Measurements from ENCODE around the gene LRRC8A.

Gene LRRC8A

GRCh38 chr9:128933731-128934130, 51.8 kb downstream of the LRRC8A start:
- Histone ChIP-seq H3K4me1 (no peaks in the 10 kb centered on the region), H3K27ac (no peak overlapping the region), H3K36me3 (peaks cover 0 to 44% (median 7%) of the 10 kb centered on the region in 3 donors), H3K27me3 (no peaks in the 10 kb centered on the region), H3K9me3 (no peaks in the 10 kb centered on the region), H3K4me3 (no peak overlapping the region)
- TF ChIP-seq CTCF (IDR thresholded peaks at IDR 0.05) = no peak
- intact Hi-C loops (cut with DNase I; ENCODE audit: low total_unique reads) = loop anchor here (5.0 kb wide), 1 partner anchor 86 kb away; no protein-coding TSS in a partner anchor
- peak in 1 of 2 donors; percentile 31 for DNase-seq

DNA sequence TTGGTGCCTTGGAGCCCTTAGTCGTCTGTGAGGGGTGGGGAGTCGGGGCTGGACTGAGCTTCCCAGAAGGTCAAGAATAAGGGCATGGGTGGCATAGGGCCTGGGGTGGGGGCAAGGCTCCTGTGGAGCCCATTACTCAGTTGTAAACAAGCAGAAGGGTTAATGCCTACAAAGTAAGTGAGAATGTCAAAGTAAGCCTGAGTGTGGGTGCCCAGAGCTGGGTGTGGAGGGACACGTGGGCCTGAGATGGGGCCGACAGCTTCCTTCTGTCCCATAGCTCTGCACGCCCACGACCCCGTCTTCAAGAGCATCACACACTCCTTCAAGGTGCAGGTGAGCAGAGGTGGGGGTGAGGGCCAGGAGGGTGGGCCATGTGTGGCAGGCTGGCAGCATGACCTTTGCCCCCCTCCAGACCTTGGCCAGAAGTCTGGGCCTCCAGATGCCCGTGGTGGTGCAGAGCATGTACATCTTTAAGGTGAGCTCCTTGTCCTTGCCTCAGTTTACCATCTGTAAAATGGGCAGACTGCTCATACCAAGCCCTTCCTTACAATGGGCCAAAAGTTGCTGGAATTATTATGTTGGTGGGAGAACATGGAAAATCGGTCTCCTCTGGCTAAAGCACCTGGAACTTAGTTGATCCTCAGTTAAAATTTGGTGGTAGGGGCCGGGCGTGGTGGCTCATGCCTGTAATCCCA, 54.4 kb downstream of the LRRC8A start:
- no peak overlapping the region for H3K27ac ChIP-seq
- no peaks in the 10 kb centered on the region for H3K27me3 ChIP-seq
- no peak for TF ChIP-seq CTCF (IDR thresholded peaks at IDR 0.05)
- intact Hi-C loops (cut with DNase I; ENCODE audit: low total_unique reads) = no loop called here
- no peaks in the 10 kb centered on the region for H3K9me3 ChIP-seq
- peaks cover 0 to 58% (median 7%) of the 10 kb centered on the region in 3 donors for H3K36me3 ChIP-seq
- no peak overlapping the region for H3K4me3 ChIP-seq
- no peaks in the 10 kb centered on the region for H3K4me1 ChIP-seq
- peak in 1 of 2 donors; percentile 59 for DNase-seq

DNA sequence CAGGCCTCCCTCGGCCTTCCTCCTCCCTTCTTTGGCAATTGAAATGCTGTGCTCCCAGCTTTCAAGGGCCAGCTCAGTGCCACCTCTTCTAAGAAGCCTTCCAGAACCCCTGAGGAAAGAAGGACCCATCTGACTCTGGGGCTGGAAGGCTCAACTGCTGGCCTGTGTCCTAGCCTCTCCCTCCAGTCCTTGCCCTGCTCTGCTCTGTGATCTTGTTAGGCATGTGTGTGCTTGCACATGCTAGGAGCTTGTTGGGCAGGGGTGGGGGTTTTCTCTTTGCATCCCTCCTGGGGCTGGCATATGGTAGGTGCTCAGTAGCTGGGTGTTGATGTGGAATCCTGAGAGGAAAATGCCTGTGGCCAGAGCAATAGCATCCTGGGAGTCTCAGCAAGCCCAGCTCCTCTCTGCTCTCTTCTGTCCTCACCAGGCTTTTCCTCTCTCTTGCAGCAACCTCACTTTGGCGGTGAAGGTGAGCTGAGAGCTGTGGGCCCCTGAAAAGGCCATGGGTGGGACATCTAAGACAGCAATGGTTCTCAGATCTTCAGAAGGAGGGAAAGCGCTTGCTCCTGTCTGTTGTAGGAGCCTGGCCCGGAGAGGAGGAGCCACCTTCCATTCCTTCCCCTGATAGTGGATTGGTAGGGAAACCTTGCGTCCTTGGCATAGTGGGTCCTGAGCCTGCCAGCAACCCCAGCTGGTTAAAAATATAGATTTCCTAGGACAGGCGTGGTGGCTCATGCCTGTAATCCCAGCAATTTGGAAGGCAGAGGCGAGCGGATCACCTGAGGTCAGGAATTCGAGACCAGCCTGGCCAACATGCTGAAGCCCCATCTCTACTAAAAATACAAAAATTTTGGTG, 55.6 kb downstream of the LRRC8A start:
- H3K27me3 ChIP-seq = no peaks in the 10 kb centered on the region
- H3K4me1 ChIP-seq = no peaks in the 10 kb centered on the region
- no peaks in the 10 kb centered on the region for H3K9me3 ChIP-seq
- H3K27ac ChIP-seq = no peak overlapping the region
- TF ChIP-seq CTCF (IDR thresholded peaks at IDR 0.05) = no peak
- DNase-seq = peak in 1 of 2 donors; percentile 42
- intact Hi-C loops (cut with DNase I; ENCODE audit: low total_unique reads) = no loop called here
- peaks cover 0 to 70% (median 11%) of the 10 kb centered on the region in 3 donors for H3K36me3 ChIP-seq
- H3K4me3 ChIP-seq = no peak overlapping the region

GRCh38 chr9:128940271-128940921, 58.5 kb downstream of the LRRC8A start:
- Histone ChIP-seq H3K4me1 (peaks cover 0 to 5% (median 0%) of the 10 kb centered on the region in 4 donors), H3K36me3 (peaks cover 0 to 76% (median 5%) of the 10 kb centered on the region in 3 donors), H3K9me3 (no peaks in the 10 kb centered on the region), H3K27ac (no peak overlapping the region), H3K27me3 (no peaks in the 10 kb centered on the region), H3K4me3 (no peak overlapping the region)
- TF ChIP-seq CTCF (IDR thresholded peaks at IDR 0.05) = no peak
- intact Hi-C loops (cut with DNase I; ENCODE audit: low total_unique reads) = no loop called here
- DNase-seq = peak in 1 of 2 donors; percentile 54

DNA sequence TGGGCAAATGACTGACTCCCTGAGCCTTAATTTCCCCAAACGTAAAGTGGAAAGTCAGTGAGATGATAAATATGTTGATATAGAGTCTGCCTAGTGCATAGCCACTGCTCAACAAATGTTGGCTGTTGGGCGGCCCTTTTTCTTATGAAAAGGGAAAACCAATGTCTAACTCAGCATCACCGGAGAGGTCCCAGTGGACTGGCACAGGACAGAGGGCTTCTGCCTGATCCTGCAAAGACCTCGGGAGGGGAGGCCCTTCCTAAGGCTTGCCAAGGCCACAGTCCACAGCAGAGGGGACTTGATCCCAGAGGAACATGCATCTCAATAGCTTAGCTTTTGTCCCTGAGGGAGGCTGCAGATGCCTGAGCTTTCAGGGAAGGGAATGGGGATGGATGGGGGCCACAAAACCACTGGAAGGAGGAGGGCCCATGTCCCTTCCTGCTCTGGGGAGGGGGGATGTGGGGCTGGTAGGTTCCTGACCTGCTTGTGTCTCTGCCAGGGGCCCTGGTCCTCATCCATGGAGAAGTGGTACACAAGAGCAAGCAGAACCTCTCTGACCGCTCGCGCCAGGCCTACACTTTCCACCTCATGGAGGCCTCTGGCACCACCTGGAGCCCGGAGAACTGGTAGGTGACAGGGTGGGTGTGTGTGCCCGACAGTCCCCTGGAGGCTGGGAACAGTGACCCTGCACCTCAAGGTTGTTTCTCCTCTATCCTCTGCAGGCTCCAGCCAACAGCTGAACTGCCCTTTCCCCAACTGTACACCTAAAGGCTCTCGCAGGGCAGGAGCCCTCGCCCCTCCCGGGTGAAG, 59.2 kb downstream of the LRRC8A start:
- no peaks in the 10 kb centered on the region for H3K9me3 ChIP-seq
- intact Hi-C loops (cut with DNase I; ENCODE audit: low total_unique reads) = no loop called here
- H3K4me3 ChIP-seq = no peak overlapping the region
- no peaks in the 10 kb centered on the region for H3K27me3 ChIP-seq
- H3K36me3 ChIP-seq = peaks cover 0 to 76% (median 5%) of the 10 kb centered on the region in 3 donors
- TF ChIP-seq CTCF (IDR thresholded peaks at IDR 0.05) = no peak
- peak in 1 of 2 donors; percentile 52 for DNase-seq
- H3K4me1 ChIP-seq = peaks cover 0 to 13% (median 5%) of the 10 kb centered on the region in 4 donors
- no peak overlapping the region for H3K27ac ChIP-seq
